GM23338 (cell line): ENCODE data around the gene CDC14A. TPM values are rescaled to one million over a fixed set of nuclear protein-coding genes. Genes with fewer than 3 reads are reported as not detected.

Source experiments
- ATAC-seq: fragments of 200-7000 bp; cut with Tn5 transposase; 3 replicates; pipeline ENCODE4 v1.9.1; 2020
- DNase-seq: peaks from one replicate; pipeline ENCODE4 v3.0.0-alpha.2; 2015; ENCODE audit warnings: low spot score
- H2AFZ ChIP-seq: fragments of 200-600 bp; sonication (generic); 2 replicates; pipeline ENCODE4 v1.8.0; 2016; ENCODE audit warnings: antibody characterized with exemption, mild to moderate bottlenecking, moderate library complexity
- H3F3A ChIP-seq: fragments of 200-600 bp; sonication (generic); replicated peaks from 2 replicates; pipeline ENCODE4 v1.8.0; 2017; ENCODE audit warnings: antibody characterized with exemption, mixed run types, low read depth
- H3K27ac ChIP-seq: fragments of 200-600 bp; sonication (generic); 2 replicates; pipeline ENCODE4 v1.6.1; 2016; ENCODE audit warnings: low read depth
- H3K27me3 ChIP-seq: fragments of 200-600 bp; sonication (generic); 2 replicates; pipeline ENCODE4 v1.8.0; 2016; ENCODE audit warnings: mild to moderate bottlenecking, mixed run types, moderate library complexity; ENCODE audit not compliant: insufficient read depth
- H3K36me3 ChIP-seq: fragments of 200-600 bp; sonication (generic); 2 replicates; pipeline ENCODE4 v1.8.0; 2016; ENCODE audit warnings: mild to moderate bottlenecking; ENCODE audit not compliant: insufficient read depth
- H3K4me1 ChIP-seq: fragments of 200-600 bp; sonication (generic); 2 replicates; pipeline ENCODE4 v1.8.0; 2016; ENCODE audit warnings: mild to moderate bottlenecking, moderate library complexity; ENCODE audit not compliant: insufficient read depth
- H3K4me2 ChIP-seq: fragments of 200-600 bp; sonication (generic); 2 replicates; pipeline ENCODE4 v1.7.1; 2017; ENCODE audit warnings: mixed run types
- H3K4me3 ChIP-seq: fragments of 200-600 bp; sonication (generic); 2 replicates; pipeline ENCODE4 v1.6.1; 2016; ENCODE audit warnings: mixed run types
- H3K79me2 ChIP-seq: fragments of 200-600 bp; sonication (generic); replicated peaks from 2 replicates; pipeline ENCODE4 v1.8.0; 2017; ENCODE audit warnings: mild to moderate bottlenecking; ENCODE audit not compliant: insufficient read depth
- H3K9me2 ChIP-seq: fragments of 200-600 bp; sonication (generic); 2 replicates; pipeline ENCODE4 v1.8.0; 2017; ENCODE audit not compliant: insufficient read depth
- H4K20me1 ChIP-seq: fragments of 200-600 bp; sonication (generic); replicated peaks from 2 replicates; pipeline ENCODE4 v1.8.0; 2017; ENCODE audit warnings: mild to moderate bottlenecking; ENCODE audit not compliant: insufficient read depth
- H3K27ac Mint-ChIP-seq: 2 replicates; pipeline ENCODE4 v1.8.0; 2020; ENCODE audit warnings: inconsistent platforms, mild to moderate bottlenecking, moderate library complexity, mixed read lengths
- H3K27me3 Mint-ChIP-seq: 3 replicates; pipeline ENCODE4 v1.8.0; 2022; ENCODE audit warnings: low read depth, mild to moderate bottlenecking, moderate library complexity, mixed read lengths, inconsistent platforms; ENCODE audit not compliant: insufficient read depth, poor library complexity
- H3K36me3 Mint-ChIP-seq: 3 replicates; pipeline ENCODE4 v1.8.0; 2021; ENCODE audit warnings: low read depth, mild to moderate bottlenecking, inconsistent platforms, moderate library complexity, mixed read lengths
- H3K4me1 Mint-ChIP-seq: 3 replicates; pipeline ENCODE4 v1.8.0; 2020; ENCODE audit warnings: mild to moderate bottlenecking, inconsistent platforms, mixed read lengths
- H3K4me3 Mint-ChIP-seq: 3 replicates; pipeline ENCODE4 v1.8.0; 2021; ENCODE audit warnings: moderate library complexity, mild to moderate bottlenecking, inconsistent platforms, mixed read lengths
- H3K9me3 Mint-ChIP-seq: 3 replicates; pipeline ENCODE4 v1.8.0; 2020; ENCODE audit warnings: moderate library complexity, mild to moderate bottlenecking, inconsistent platforms, mixed read lengths
- CREB1 ChIP-seq: fragments of 250-450 bp; sonication (Bioruptor Pico); IDR thresholded peaks from 2 replicates; pipeline ENCODE4 v1.5.0; 2020; ENCODE audit warnings: low read depth, mild to moderate bottlenecking, moderate library complexity
- CTCF ChIP-seq, 2 experiments: fragments of 200-600 bp in 1 of 2; sonication (generic) in 1 of 2; conservative IDR thresholded peaks; 2 replicates each; pipeline versions ENCODE4 v1.5.1 to v1.6.1; 2016 to 2017; ENCODE audit warnings: antibody characterized with exemption in 2 of 2, low read depth in 2 of 2, mild to moderate bottlenecking in 2 of 2, moderate library complexity in 1 of 2
- EZH2 ChIP-seq: fragments of 200-600 bp; sonication (generic); IDR thresholded peaks from one replicate; pipeline ENCODE4 v1.8.0; 2017; ENCODE audit warnings: antibody characterized with exemption, mild to moderate bottlenecking, low read depth; ENCODE audit not compliant: unreplicated experiment
- EZH2phosphoT487 ChIP-seq: fragments of 200-600 bp; sonication (generic); IDR thresholded peaks from one replicate; pipeline ENCODE4 v1.8.1; 2018; ENCODE audit warnings: antibody characterized with exemption; ENCODE audit not compliant: unreplicated experiment
- JUNB ChIP-seq: IDR thresholded peaks from one replicate; pipeline ENCODE4 v1.6.1; 2016; ENCODE audit warnings: antibody characterized with exemption; ENCODE audit not compliant: unreplicated experiment
- STAT1 ChIP-seq: IDR thresholded peaks from one replicate; pipeline ENCODE4 v1.6.1; 2016; ENCODE audit warnings: antibody characterized with exemption; ENCODE audit not compliant: unreplicated experiment
- ZNF114 ChIP-seq: fragments of 250-450 bp; sonication (Bioruptor Pico); IDR thresholded peaks from 2 replicates; pipeline ENCODE4 v1.5.0; 2020; ENCODE audit warnings: mild to moderate bottlenecking, moderate library complexity
- ZNF331 ChIP-seq: fragments of 250-450 bp; sonication (Bioruptor Pico); IDR thresholded peaks from 2 replicates; pipeline ENCODE4 v1.5.0; 2020; ENCODE audit warnings: low read depth, mild to moderate bottlenecking, moderate library complexity
- ZNF462 ChIP-seq: fragments of 250-450 bp; sonication (Bioruptor Pico); IDR thresholded peaks from 2 replicates; pipeline ENCODE4 v1.5.0; 2020; ENCODE audit warnings: mild to moderate bottlenecking, moderate library complexity
- polyA plus RNA-seq: library from polyadenylated mRNA; unstranded; fragments of >200 nt; fragmentation: Nextera tagmentation; extraction: Ambion mirVana; gene quantifications from 2 replicates; pipeline ENCODE4 v1.2.1, GENCODE V29; 2016
- total RNA-seq: library from RNA; depleted of rRNA; stranded (reverse); fragments of >200 nt; shearing (Covaris generic); gene quantifications from 2 replicates; pipeline ENCODE4 v1.2.3, GENCODE V29; 2014

CDC14A gene
- total and polyA plus RNA-seq, 2 experiments from 2014 or later = 11.1 to 20.8 TPM

- TF ChIP-seq ZNF462 (no peak), EZH2 (no peak), STAT1 (no peak), CREB1 (CRISPR knock-in tag) (no peak), ZNF331 (CRISPR knock-in tag) (no peak), ZNF114 (CRISPR knock-in tag) (no peak)
These were observed 172.0 kb downstream of the CDC14A start (continued) for GRCh38 chr1:100524355-100524754.

GRCh38 chr1:100526894-100527293 is 174.6 kb downstream of the CDC14A start:
- DNase-seq = no peak
- Mint-ChIP-seq H3K9me3 (no peaks in the 10 kb centered on the region), H3K4me3 (no peak overlapping the region), H3K4me1 (no peaks in the 10 kb centered on the region), H3K27me3 (no peaks in the 10 kb centered on the region), H3K36me3 (no peaks in the 10 kb centered on the region), H3K27ac (no peak overlapping the region)
- Histone ChIP-seq H3F3A (no peaks in the 10 kb centered on the region), H3K27me3 (no peaks in the 10 kb centered on the region), H3K4me3 (no peak overlapping the region), H3K36me3 (no peaks in the 10 kb centered on the region), H2AFZ (no peak overlapping the region), H3K4me1 (no peaks in the 10 kb centered on the region), H3K9me2 (no peaks in the 10 kb centered on the region), H3K27ac (no peak overlapping the region), H3K4me2 (no peak overlapping the region), H4K20me1 (no peaks in the 10 kb centered on the region), H3K79me2 (no peaks in the 10 kb centered on the region)
- ATAC-seq = no peak
- no peak for TF ChIP-seq JUNB
- TF ChIP-seq ZNF462 = no peak
- no peak for TF ChIP-seq CTCF (conservative IDR thresholded peaks at IDR 0.05; ENCODE audit: low read depth in 2 of 2)
- no peak for TF ChIP-seq EZH2
- no peak for TF ChIP-seq EZH2phosphoT487
